ENCODE data around the gene MTSS2. TPM values are rescaled to one million over a fixed set of nuclear protein-coding genes. Genes with fewer than 3 reads are reported as not detected.
A peak's percentile ranks its signal among the peaks of the same experiment; 100 is the strongest.

MTSS2 gene
- total RNA-seq, 1 donor from 2014 or later: 57.1 TPM

DNA sequence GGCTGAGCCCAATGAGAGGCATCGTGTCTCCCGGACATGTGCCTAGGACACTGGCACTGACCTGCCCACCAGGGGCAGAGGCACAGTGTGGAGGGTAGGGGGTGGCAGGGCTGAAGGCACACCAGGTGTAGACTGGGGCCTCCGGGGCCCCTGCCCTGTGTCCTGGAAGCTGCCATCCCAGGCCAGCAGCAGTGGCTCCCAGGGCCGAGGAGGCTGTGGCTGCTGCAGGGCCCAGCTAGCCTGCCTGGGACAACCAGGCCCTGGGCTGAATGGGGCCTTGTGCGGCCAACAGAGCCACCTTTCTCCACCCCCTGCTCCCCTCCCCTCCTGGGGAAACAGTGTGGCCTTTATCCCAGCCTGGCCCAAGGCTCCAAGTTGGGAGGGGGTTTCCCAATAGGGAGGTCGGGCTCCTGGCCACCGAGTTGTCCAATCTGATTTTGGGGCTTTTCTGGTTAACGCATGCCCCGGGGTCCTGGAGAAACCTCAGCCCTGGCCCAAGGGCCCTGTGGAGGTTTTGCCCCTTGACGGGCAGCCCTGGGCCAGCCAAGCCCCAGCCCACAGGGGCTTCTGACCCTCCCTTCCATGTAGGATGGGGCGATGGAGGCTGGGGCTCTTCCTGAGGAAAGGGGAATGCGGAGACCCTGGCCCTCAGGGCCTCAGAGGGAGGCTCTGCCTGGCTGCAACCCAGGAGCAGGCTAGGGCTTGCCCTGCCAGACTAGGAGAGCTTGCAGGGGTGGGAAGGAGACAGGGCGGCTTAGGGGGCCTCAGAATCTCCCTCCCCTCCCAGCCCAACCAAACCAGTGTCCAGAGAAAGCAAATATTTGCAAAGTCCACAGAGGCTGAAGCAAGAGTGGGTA lies 4.2 kb downstream of the MTSS2 start:
- H3K4me1 Mint-ChIP-seq (ENCODE audit: low read depth): peaks cover 18% of the 10 kb centered on the region
- DNase-seq (ENCODE audit: low spot score, unreplicated experiment): no peak
- H3K36me3 Mint-ChIP-seq (ENCODE audit: insufficient read depth): peaks cover 5% of the 10 kb centered on the region
- H3K27ac Mint-ChIP-seq: peak overlapping the region; percentile 41
- no peaks in the 10 kb centered on the region for H3K9me3 Mint-ChIP-seq (ENCODE audit: low read depth)
- H3K4me3 Mint-ChIP-seq (ENCODE audit: low read depth): no peak overlapping the region
- TF ChIP-seq, protein P1, sequence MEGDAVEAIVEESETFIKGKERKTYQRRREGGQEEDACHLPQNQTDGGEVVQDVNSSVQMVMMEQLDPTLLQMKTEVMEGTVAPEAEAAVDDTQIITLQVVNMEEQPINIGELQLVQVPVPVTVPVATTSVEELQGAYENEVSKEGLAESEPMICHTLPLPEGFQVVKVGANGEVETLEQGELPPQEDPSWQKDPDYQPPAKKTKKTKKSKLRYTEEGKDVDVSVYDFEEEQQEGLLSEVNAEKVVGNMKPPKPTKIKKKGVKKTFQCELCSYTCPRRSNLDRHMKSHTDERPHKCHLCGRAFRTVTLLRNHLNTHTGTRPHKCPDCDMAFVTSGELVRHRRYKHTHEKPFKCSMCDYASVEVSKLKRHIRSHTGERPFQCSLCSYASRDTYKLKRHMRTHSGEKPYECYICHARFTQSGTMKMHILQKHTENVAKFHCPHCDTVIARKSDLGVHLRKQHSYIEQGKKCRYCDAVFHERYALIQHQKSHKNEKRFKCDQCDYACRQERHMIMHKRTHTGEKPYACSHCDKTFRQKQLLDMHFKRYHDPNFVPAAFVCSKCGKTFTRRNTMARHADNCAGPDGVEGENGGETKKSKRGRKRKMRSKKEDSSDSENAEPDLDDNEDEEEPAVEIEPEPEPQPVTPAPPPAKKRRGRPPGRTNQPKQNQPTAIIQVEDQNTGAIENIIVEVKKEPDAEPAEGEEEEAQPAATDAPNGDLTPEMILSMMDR (IDR thresholded peaks at IDR 0.05; ENCODE audit: unreplicated experiment): no peak
- no peaks in the 10 kb centered on the region for H3K27me3 Mint-ChIP-seq

DNA sequence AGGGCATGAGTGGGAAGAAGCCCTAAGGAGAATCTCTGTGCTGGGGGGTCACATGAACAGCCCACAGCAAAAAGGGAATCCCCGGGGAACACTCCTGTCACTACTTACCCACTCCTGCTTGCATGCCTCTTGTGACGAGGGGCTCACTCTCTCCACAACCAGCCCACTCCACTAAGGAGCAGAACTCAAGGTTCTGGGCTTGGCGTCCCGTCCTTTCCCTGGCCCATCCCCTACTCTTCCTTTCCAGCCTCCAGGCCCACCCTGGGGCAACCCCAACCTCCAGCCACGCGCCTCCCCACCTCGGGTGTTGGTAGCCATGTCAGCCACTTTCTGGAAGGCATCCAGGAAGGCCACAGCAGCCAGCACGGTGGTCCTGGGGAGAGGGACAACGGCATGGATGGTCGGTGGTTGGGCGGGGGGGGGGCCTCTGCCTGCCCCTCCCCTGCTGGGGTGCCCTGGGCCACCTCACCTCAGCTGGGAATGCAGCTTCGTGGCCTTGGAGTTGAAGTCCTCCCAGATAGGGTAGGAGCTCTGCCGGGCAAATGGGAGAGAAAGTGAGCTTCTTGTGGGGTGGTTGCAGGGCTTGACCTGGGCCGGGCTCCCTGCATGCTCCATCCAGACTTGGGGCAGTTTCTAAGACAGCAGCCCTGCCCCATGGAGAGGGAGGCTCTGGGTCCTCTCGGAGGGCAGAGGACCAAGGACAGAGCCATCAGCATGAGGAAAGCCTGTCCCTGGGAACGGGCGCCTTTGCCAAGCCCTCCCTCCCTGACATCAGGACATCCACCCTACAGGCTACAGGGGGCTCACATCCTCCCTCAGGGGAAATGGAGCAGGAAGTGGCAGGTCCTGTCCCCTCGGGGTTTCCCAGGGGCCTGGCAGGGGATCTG lies 5.1 kb downstream of the MTSS2 start:
- H3K27ac Mint-ChIP-seq: no peak overlapping the region
- peaks cover 14% of the 10 kb centered on the region for H3K4me1 Mint-ChIP-seq (ENCODE audit: low read depth)
- no peaks in the 10 kb centered on the region for H3K9me3 Mint-ChIP-seq (ENCODE audit: low read depth)
- peaks cover 7% of the 10 kb centered on the region for H3K36me3 Mint-ChIP-seq (ENCODE audit: insufficient read depth)
- TF ChIP-seq, protein P1 (IDR thresholded peaks at IDR 0.05; ENCODE audit: unreplicated experiment): no peak
- no peaks in the 10 kb centered on the region for H3K27me3 Mint-ChIP-seq
- no peak overlapping the region for H3K4me3 Mint-ChIP-seq (ENCODE audit: low read depth)
- DNase-seq (ENCODE audit: low spot score, unreplicated experiment): no peak

DNA sequence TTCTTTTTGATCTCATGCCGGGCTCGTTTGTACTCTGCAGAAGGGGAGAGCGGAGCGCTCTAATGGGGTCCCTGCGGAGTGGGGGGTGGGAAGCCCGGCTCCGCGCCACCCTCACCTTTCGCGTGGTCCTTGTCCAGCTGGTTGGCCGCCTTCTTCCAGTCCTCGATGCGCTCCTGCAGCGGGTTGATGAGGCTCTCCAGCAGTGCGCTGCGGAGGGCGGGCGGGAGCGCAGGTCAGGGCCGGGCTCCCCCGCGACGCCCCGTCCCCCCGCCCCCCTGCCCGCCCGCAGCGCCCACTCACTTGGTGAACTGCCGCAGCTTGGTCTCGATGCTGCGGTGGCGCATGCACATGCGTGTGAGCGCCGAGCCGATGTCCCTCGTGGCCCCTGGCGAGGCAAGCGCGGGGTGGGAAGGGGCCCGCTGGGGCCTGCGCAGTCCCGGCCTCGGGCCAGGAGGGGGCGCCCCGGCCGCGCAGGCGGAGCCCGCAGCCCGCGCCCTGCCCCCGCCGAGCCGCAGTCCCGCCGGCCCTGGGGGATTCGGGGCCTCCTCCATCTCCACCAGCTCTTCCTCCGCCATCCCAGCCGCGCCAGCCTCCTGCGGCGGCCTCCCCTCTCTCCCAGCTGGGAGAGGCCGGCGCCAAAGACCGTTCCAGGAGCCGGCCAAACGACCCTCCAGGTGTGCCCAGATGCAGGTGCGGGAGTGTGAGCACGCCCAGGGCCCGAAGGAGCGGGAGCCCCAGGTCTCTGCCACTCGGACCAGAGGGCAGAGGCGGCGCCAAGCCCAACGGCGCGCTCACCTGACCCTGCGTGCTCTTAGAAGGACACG lies 6.0 kb downstream of the MTSS2 start:
- no peak overlapping the region for H3K4me3 Mint-ChIP-seq (ENCODE audit: low read depth)
- H3K36me3 Mint-ChIP-seq (ENCODE audit: insufficient read depth): peaks cover 9% of the 10 kb centered on the region
- DNase-seq (ENCODE audit: low spot score, unreplicated experiment): no peak
- H3K27me3 Mint-ChIP-seq: no peaks in the 10 kb centered on the region
- H3K27ac Mint-ChIP-seq: no peak overlapping the region
- H3K4me1 Mint-ChIP-seq (ENCODE audit: low read depth): peaks cover 14% of the 10 kb centered on the region
- no peaks in the 10 kb centered on the region for H3K9me3 Mint-ChIP-seq (ENCODE audit: low read depth)
- TF ChIP-seq, protein P1 (IDR thresholded peaks at IDR 0.05; ENCODE audit: unreplicated experiment): peak; percentile 58

DNA sequence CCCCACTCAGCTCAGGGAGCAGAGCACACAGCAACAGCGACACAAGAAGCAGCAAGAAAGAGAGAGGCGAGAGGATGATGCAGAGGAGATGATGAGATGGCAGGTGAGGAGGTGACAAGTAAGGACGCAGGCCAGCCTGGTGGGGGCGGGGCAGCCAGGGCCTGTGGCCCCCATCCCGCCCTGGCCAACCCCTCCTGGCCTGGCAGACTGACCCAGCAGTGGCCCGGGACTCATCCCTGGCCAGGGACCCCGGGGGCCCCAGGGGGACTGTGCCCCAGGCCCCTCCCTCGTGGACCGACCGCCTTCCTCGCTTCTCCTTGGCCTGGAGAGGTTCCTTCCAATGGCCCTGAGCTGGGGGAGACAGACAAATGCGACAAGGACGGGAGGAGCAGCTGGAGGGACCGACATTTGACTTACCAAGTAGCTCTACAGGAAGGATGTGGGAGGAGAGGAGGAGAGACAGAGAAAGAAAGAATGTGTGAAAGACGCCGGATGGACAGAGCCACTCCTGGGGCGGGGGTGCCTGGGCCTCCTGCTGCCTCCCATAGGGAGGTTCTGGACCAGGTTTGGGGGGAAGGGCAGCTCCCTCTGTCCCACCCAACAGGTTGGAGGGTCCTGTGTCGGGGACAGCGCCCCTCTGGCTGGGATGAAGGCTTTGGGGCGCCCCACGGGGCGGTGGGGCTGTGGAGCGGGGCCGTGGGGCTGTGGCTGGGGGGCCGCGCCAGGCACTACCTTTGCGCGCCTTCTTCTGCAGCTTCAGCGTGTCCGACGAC lies 6.8 kb downstream of the MTSS2 start:
- TF ChIP-seq, protein P1 (IDR thresholded peaks at IDR 0.05; ENCODE audit: unreplicated experiment): no peak
- Mint-ChIP-seq H3K4me1 (ENCODE audit: low read depth) (peaks cover 14% of the 10 kb centered on the region), H3K27me3 (no peaks in the 10 kb centered on the region), H3K4me3 (ENCODE audit: low read depth) (no peak overlapping the region), H3K27ac (no peak overlapping the region), H3K9me3 (ENCODE audit: low read depth) (no peaks in the 10 kb centered on the region), H3K36me3 (ENCODE audit: insufficient read depth) (peaks cover 10% of the 10 kb centered on the region)
- DNase-seq (ENCODE audit: low spot score, unreplicated experiment): no peak

Measured in progenitor cell of endocrine pancreas (in vitro differentiated cells).